SK-N-SH (cell line): Measurements from ENCODE around the gene CAMK4. TPM values are rescaled to one million over a fixed set of nuclear protein-coding genes. Genes with fewer than 3 reads are reported as not detected.

Experiments
- CTCF ChIA-PET: fragments of 300-600, 350-600 bp; formaldehyde crosslinking; extraction: SDS; loops from one replicate; lab custom pipeline; 2021; lab: Yijun Ruan, JAX
- POLR2A ChIA-PET: fragments of 350-600 bp; sonication (Branson Sonifier 250); formaldehyde crosslinking; extraction: SDS; loops from one replicate; lab custom pipeline; 2020; ENCODE audit warnings: antibody characterized with exemption, inconsistent platforms; lab: Yijun Ruan, JAX
- DNase-seq: peaks from one replicate; pipeline ENCODE4 v3.0.0; 2012
- H2AFZ ChIP-seq: fragments of 200-600 bp; sonication (generic); 2 replicates; pipeline ENCODE4 v1.8.1; 2016; ENCODE audit warnings: antibody characterized with exemption, mild to moderate bottlenecking, low read depth
- H3F3A ChIP-seq: fragments of 200-600 bp; sonication (generic); replicated peaks from 2 replicates; pipeline ENCODE3; 2016; ENCODE audit warnings: antibody characterized with exemption, mild to moderate bottlenecking; ENCODE audit not compliant: insufficient read depth
- H3K27ac ChIP-seq, 2 experiments: fragments of 200-500 bp in 1 of 2; fragments of 200-600 bp in 1 of 2; sonication (Bioruptor generic) in 1 of 2; sonication (generic), shearing (Covaris generic) in 1 of 2; 2 replicates each; pipeline versions ENCODE4 v1.5.1 to v1.6.1; 2014 to 2016; ENCODE audit warnings: low read depth in 2 of 2, inconsistent platforms in 1 of 2, low read length in 1 of 2, mild to moderate bottlenecking in 1 of 2, mixed read lengths in 1 of 2
- H3K27me3 ChIP-seq: fragments of 200-600 bp; sonication (generic), shearing (Covaris generic); 2 replicates; pipeline ENCODE4 v1.6.1; 2016; ENCODE audit warnings: mixed run types; ENCODE audit not compliant: insufficient read depth
- H3K36me3 ChIP-seq, 2 experiments: fragments of 200-500 bp in 1 of 2; fragments of 200-600 bp in 1 of 2; sonication (Bioruptor generic) in 1 of 2; sonication (generic) in 1 of 2; replicated peaks in 1 of 2; 2 replicates each; pipeline versions ENCODE3 to v1.5.1; 2014 to 2016; ENCODE audit warnings: low read length in 1 of 2, mild to moderate bottlenecking in 1 of 2; ENCODE audit not compliant: insufficient read depth in 2 of 2, control insufficient read depth in 1 of 2
- H3K4me1 ChIP-seq, 2 experiments: fragments of 200-500 bp in 1 of 2; fragments of 200-600 bp in 1 of 2; sonication (Bioruptor generic) in 1 of 2; sonication (generic), shearing (Covaris generic) in 1 of 2; 2 replicates each; pipeline versions ENCODE4 v1.5.1 to v1.6.1; 2014 to 2016; ENCODE audit warnings: low read depth in 1 of 2, low read length in 1 of 2, mixed run types in 1 of 2; ENCODE audit not compliant: insufficient read depth in 2 of 2, control insufficient read depth in 1 of 2
- H3K4me2 ChIP-seq: fragments of 200-600 bp; sonication (generic), shearing (Covaris generic); 2 replicates; pipeline ENCODE4 v1.6.1; 2017; ENCODE audit warnings: mixed run types
- H3K4me3 ChIP-seq, 2 experiments: fragments of 200-500 bp in 1 of 2; fragments of 200-600 bp in 1 of 2; sonication (Bioruptor generic) in 1 of 2; sonication (generic), shearing (Covaris generic) in 1 of 2; 2 replicates each; pipeline versions ENCODE4 v1.5.1 to v1.8.1; 2014 to 2016; ENCODE audit warnings: low read depth in 2 of 2, inconsistent platforms in 1 of 2, low read length in 1 of 2, mild to moderate bottlenecking in 1 of 2, mixed read lengths in 1 of 2, moderate library complexity in 1 of 2
- H3K79me2 ChIP-seq: fragments of 200-600 bp; sonication (generic); 2 replicates; pipeline ENCODE4 v1.8.1; 2017; ENCODE audit warnings: mild to moderate bottlenecking; ENCODE audit not compliant: insufficient read depth
- H3K9ac ChIP-seq: fragments of 200-600 bp; sonication (generic); 2 replicates; pipeline ENCODE4 v1.6.1; 2017; ENCODE audit warnings: mixed run types
- H3K9me2 ChIP-seq: fragments of 200-600 bp; sonication (generic); 2 replicates; pipeline ENCODE4 v1.6.1; 2017; ENCODE audit warnings: mixed run types
- H3K9me3 ChIP-seq: fragments of 200-600 bp; sonication (generic); 2 replicates; pipeline ENCODE4 v1.6.1; 2017; ENCODE audit warnings: mixed run types, mild to moderate bottlenecking, moderate library complexity
- H4K20me1 ChIP-seq: fragments of 200-600 bp; sonication (generic); 2 replicates; pipeline ENCODE4 v1.6.1; 2017; ENCODE audit warnings: mild to moderate bottlenecking, mixed run types; ENCODE audit not compliant: insufficient read depth
- CHD2 ChIP-seq: fragments of 150-350 bp; IDR thresholded peaks from 2 replicates; pipeline ENCODE4 v1.6.1; 2018; ENCODE audit warnings: low read length; ENCODE audit not compliant: partially characterized antibody
- EP300 ChIP-seq, 2 experiments: IDR thresholded peaks; 2 replicates each; pipeline versions ENCODE4 v1.4.0 to v1.6.1; 2012; ENCODE audit warnings: borderline replicate concordance in 1 of 2, low read depth in 1 of 2, low read length in 1 of 2
- FOSL2 ChIP-seq: IDR thresholded peaks from 2 replicates; pipeline ENCODE4 v1.4.0; 2012; ENCODE audit warnings: low read depth, mild to moderate bottlenecking, moderate library complexity, borderline replicate concordance
- GATA2 ChIP-seq: sonication (generic); formaldehyde crosslinking; IDR thresholded peaks from 2 replicates; pipeline ENCODE4 v1.5.0; 2020; ENCODE audit warnings: mild to moderate bottlenecking, missing genetic modification reagents
- IRF3 ChIP-seq: fragments of 150-350 bp; IDR thresholded peaks from 2 replicates; pipeline ENCODE4 v1.6.1; 2016; ENCODE audit warnings: mild to moderate bottlenecking, low read depth, low read length
- JUND ChIP-seq: IDR thresholded peaks from 2 replicates; pipeline ENCODE4 v1.4.0; 2012
- MXI1 ChIP-seq: IDR thresholded peaks from 2 replicates; pipeline ENCODE4 v1.6.1; 2012; ENCODE audit warnings: mild to moderate bottlenecking, low read depth, low read length, improper control_type of control experiment
- PBX3 ChIP-seq: IDR thresholded peaks from 2 replicates; pipeline ENCODE4; 2012
- REST ChIP-seq: IDR thresholded peaks from 2 replicates; pipeline ENCODE4 v1.6.1; 2012; ENCODE audit warnings: mild to moderate bottlenecking, low read depth, low read length, moderate library complexity
- RXRA ChIP-seq: IDR thresholded peaks from 2 replicates; pipeline ENCODE4 v1.4.0; 2012; ENCODE audit warnings: low read depth, mild to moderate bottlenecking, borderline replicate concordance
- SMC3 ChIP-seq: IDR thresholded peaks from 2 replicates; pipeline ENCODE4 v1.6.1; 2012; ENCODE audit warnings: low read depth, low read length, improper control_type of control experiment
- TEAD4 ChIP-seq: IDR thresholded peaks from 2 replicates; pipeline ENCODE4 v1.4.0; 2012; ENCODE audit warnings: mild to moderate bottlenecking, borderline replicate concordance; ENCODE audit not compliant: insufficient read depth
- USF1 ChIP-seq: IDR thresholded peaks from 2 replicates; pipeline ENCODE4 v1.4.0; 2012; ENCODE audit warnings: low read depth, borderline replicate concordance
- USF2 ChIP-seq: fragments of 150-350 bp; IDR thresholded peaks from 2 replicates; pipeline ENCODE4 v1.6.1; 2017; ENCODE audit warnings: antibody characterized with exemption, low read length, low read depth, borderline replicate concordance
- ZBTB33 ChIP-seq: IDR thresholded peaks from 2 replicates; pipeline ENCODE4 v1.4.0; 2012; ENCODE audit warnings: low read depth, borderline replicate concordance
- WGBS: methylation state at CpG from one replicate; pipeline ENCODE4 v1.1.6; 2017; ENCODE audit warnings: low lambda C conversion rate; 5-methylcytosine and 5-hydroxymethylcytosine counted together
- polyA plus RNA-seq, 3 experiments: library from polyadenylated mRNA; depleted of rRNA; stranded (reverse); fragments of >200 nt; gene quantifications; 2 replicates each; pipeline ENCODE4 v1.2.3, GENCODE V29; 2012

The CAMK4 gene
- polyA plus RNA-seq, 1 of the 3 experiments (the other 2 are of a cell fraction), result 4.1 TPM

GRCh38 chr5:111313017-111313724, 89.0 kb downstream of the CAMK4 start:
- TF ChIP-seq USF2, result no peak
- TF ChIP-seq MXI1, result no peak
- no peak for TF ChIP-seq SMC3
- TF ChIP-seq RXRA, result no peak
- no peak for TF ChIP-seq TEAD4
- no peak for TF ChIP-seq CHD2
- no peaks in the 10 kb centered on the region for H4K20me1 ChIP-seq
- H3K79me2 ChIP-seq, result no peaks in the 10 kb centered on the region
- no peaks in the 10 kb centered on the region for H3K9me2 ChIP-seq
- no peaks in the 10 kb centered on the region for H3K27me3 ChIP-seq
- H3K9me3 ChIP-seq, result no peaks in the 10 kb centered on the region
- ChIA-PET POLR2A (no interaction called here), CTCF (interaction anchor here (1.3 to 1.4 kb wide), 2 partner anchors 17 to 148 kb away, joined by 3 to 4 read pairs; no protein-coding TSS in a partner anchor)
- H3K9ac ChIP-seq, result no peak overlapping the region
- 73% methylated on average over 2 of the region's 2 CpGs for WGBS
- no peak overlapping the region for H3K4me2 ChIP-seq
- no peak overlapping the region for H3K27ac ChIP-seq
- H2AFZ ChIP-seq, result no peak overlapping the region
- H3K36me3 ChIP-seq, result no peaks in the 10 kb centered on the region
- peaks cover 4% of the 10 kb centered on the region for H3F3A ChIP-seq
- peaks cover 0 to 10% of the 10 kb centered on the region in 2 experiments; a peak in 1 of 4 replicates for H3K4me1 ChIP-seq
- no peak for DNase-seq
- no peak overlapping the region for H3K4me3 ChIP-seq

- ChIA-PET CTCF (interaction anchor here (0.8 to 1.5 kb wide), 2 partner anchors 15 to 23 kb away, joined by 3 read pairs; no protein-coding TSS in a partner anchor), POLR2A (no interaction called here)
- no peaks in the 10 kb centered on the region for H4K20me1 ChIP-seq
- H3K9me3 ChIP-seq, result no peaks in the 10 kb centered on the region; the same call in 1 of the 2 replicates
- H3K4me2 ChIP-seq, result no peak overlapping the region
- H2AFZ ChIP-seq, result no peak overlapping the region
- no peaks in the 10 kb centered on the region for H3K9me2 ChIP-seq
- H3F3A ChIP-seq, result no peaks in the 10 kb centered on the region
- H3K36me3 ChIP-seq, result no peaks in the 10 kb centered on the region
- H3K79me2 ChIP-seq, result no peaks in the 10 kb centered on the region
- H3K4me1 ChIP-seq, result peaks cover 0 to 3% of the 10 kb centered on the region in 2 experiments; a peak in 1 of 4 replicates
- no peak overlapping the region for H3K9ac ChIP-seq
- no peak for DNase-seq
- no peaks in the 10 kb centered on the region for H3K27me3 ChIP-seq
- no peak overlapping the region for H3K4me3 ChIP-seq
- H3K27ac ChIP-seq, result no peak overlapping the region
- WGBS, result 48% methylated on average over 1 of the region's 1 CpG
- no peak for TF ChIP-seq USF1
- TF ChIP-seq FOSL2, result no peak
- no peak for TF ChIP-seq REST
- no peak for TF ChIP-seq MXI1
- no peak for TF ChIP-seq ZBTB33
- no peak for TF ChIP-seq RXRA
- TF ChIP-seq PBX3, result no peak
- TF ChIP-seq EP300 (IDR thresholded peaks at IDR 0.05; ENCODE audit: borderline replicate concordance in 1 of 2, low read depth in 1 of 2, low read length in 1 of 2), result no peak
- TF ChIP-seq GATA2 (CRISPR knock-in tag), result no peak
- TF ChIP-seq JUND, result no peak
- no peak for TF ChIP-seq IRF3
Measured at GRCh38 chr5:111320953-111321352, 96.8 kb downstream of the CAMK4 start.
